Activated T-helper 2 cell treated with anti-CD3 and anti-CD28 coated beads, Interferon-gamma antibody, Interleukin-2, Interleukin-4, amounts not matched to agents 10 μg/mL and 5 μg/mL and 100 μg/mL, durations not matched to agents 14 hours and 24 hours and 36 hours (primary cell): ENCODE results near the gene CCDC187. TPM values are rescaled to one million over a fixed set of nuclear protein-coding genes. Genes with fewer than 3 reads are reported as not detected.
"Not testable (repeated sequence)": the region's sequence is repeated elsewhere in the genome, so short reads cannot be mapped to it uniquely, and the experiment has no call there.

Source experiments
- DNase-seq: peaks from one replicate; pipeline ENCODE4 v3.0.0; 2021; ENCODE audit warnings: low spot score
- H3K27ac Mint-ChIP-seq: one replicate; pipeline ENCODE4 v1.8.0; 2021; ENCODE audit warnings: mixed read lengths
- H3K27me3 Mint-ChIP-seq: one replicate; pipeline ENCODE4 v1.8.0; 2021; ENCODE audit warnings: low read depth, mixed read lengths
- H3K36me3 Mint-ChIP-seq: one replicate; pipeline ENCODE4 v1.8.0; 2021; ENCODE audit warnings: low read depth, mixed read lengths
- H3K4me1 Mint-ChIP-seq: one replicate; pipeline ENCODE4 v1.8.0; 2021; ENCODE audit warnings: low read depth, mixed read lengths
- H3K4me3 Mint-ChIP-seq: one replicate; pipeline ENCODE4 v1.8.0; 2021; ENCODE audit warnings: low read depth, mild to moderate bottlenecking, moderate library complexity, mixed read lengths
- H3K9me3 Mint-ChIP-seq: one replicate; pipeline ENCODE4 v1.8.0; 2021; ENCODE audit warnings: mixed read lengths
- intact Hi-C: fragments of 100-400 bp; cut with micrococcal nuclease; formaldehyde crosslinking; loops from one replicate; pipeline ENCODE4 v1.15.1; 2023
- total RNA-seq: library from RNA; stranded (reverse); gene quantifications from 2 replicates; pipeline ENCODE4 v1.2.3, GENCODE V29; 2022

Gene CCDC187
- total RNA-seq, 1 donor from 2014 or later: not detected

DNA sequence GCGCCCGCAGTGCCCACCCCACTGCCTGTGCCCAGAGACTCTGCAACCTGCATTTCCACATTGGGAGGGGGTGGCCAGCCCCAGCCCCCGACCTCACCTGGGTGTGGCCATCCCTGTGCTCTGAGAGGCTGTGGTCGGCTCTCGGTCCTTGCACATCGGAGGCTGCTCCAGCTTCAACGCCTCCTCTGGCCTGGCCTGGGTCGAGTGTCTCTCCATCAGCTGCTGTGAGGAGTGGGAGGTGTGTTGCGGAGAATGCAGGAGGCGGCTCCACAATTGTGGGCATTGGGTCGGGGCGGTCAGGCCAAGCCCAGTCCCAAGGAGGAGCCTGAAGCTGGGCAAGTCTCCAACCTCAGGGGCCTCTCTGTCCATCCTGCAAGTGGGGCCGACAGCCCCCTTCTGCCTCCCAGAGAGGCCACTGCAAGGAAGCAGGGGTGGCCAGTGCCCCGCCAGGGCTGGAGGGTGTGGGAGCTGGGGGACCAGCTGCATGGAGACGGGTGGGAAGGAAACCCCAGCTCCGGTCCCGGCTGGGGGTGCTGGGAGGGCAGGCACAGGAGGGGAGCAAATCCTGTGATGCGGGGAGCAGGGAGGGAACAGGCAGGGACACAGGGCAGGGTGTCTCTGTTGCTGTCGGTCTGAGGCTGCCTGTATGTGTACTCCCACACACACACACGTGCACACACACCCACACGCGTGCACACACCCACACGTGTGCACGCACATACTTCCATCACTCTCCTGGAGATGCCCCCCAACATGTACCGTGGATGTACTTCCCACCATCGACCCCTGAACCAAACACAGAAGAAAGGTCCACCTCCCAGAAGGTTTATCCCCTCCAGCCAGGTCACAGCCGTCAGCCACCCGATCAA lies 28.9 kb downstream of the CCDC187 start:
- no peaks in the 10 kb centered on the region for H3K9me3 Mint-ChIP-seq
- intact Hi-C loops: no loop called here
- H3K4me3 Mint-ChIP-seq: no peak overlapping the region
- no peak overlapping the region for H3K27ac Mint-ChIP-seq
- no peaks in the 10 kb centered on the region for H3K36me3 Mint-ChIP-seq
- no peak for DNase-seq
- no peaks in the 10 kb centered on the region for H3K4me1 Mint-ChIP-seq
- H3K27me3 Mint-ChIP-seq: no peaks in the 10 kb centered on the region

DNA sequence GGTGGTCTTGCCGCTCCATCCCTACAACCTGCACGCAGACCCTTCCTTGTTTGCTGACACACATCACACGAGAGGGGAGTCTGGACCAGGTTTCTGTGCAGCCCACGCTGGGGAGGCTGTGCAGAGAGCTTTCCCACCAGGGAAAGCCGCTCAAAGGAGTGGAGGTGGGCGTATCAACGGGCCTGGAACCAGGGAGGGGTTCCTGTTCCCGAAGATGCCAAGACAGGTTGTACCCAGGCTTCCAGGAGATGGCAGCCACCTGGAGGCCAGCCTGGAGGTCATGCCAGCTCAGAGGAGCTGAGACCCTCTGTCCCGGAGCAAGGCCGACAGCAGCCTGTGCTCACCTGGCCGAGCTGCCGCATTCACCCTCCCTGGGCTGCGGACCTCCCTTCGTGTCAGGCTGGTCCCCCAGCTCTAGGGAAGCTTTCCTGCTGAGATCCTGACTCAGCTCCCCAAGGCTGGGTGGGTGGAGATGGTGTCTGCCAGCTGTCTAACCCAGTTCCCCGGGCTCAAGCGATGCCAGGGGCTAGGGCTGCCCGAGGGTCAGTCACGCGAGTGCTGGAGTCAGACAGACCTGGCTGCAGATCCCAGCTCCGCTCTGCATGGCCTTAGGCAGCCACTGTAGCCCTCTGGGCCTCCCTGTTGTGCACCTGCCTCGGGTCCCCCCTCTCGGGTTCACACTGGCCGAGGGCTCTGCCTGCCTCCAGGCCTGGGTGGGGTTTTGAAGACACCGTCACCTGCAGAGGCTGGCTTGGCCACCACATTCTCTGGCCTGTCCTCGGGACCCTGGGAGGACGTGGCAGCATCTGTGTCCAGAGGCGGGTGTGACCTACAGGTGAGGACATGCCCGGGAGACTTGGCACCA lies 29.7 kb downstream of the CCDC187 start:
- Mint-ChIP-seq H3K9me3 (no peaks in the 10 kb centered on the region), H3K27me3 (peaks cover 3% of the 10 kb centered on the region), H3K27ac (no peak overlapping the region), H3K4me1 (no peaks in the 10 kb centered on the region), H3K36me3 (no peaks in the 10 kb centered on the region), H3K4me3 (no peak overlapping the region)
- intact Hi-C loops: no loop called here
- no peak for DNase-seq

DNA sequence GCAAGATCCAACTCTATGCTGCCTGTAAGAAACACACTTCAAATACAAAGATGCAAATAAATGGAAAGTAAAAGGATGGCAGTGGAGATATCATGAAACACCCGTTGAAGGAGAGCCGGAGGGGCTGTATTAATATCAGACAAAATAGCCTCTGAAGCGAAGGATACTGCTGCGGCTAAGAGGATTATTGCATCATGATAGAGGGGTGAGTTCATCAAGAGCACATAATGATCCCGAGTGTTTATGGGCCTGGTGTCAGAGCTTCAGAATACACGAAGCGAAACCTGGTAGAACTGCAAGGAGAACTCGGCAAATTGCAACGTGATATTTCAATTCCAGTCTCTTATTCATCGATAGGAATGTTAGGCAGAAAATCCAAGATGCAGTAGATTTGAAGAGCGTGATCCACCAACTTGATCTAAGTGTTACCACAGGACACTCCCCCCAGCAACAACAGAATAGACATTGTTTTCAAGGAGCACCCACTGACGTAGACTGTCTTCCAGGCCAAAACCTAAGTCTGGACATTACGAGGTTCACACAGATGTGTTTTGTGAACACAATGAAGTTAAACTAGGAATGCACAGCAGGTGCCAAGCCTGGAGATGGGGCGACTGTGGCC lies 30.5 kb downstream of the CCDC187 start:
- no peak overlapping the region for H3K27ac Mint-ChIP-seq
- H3K27me3 Mint-ChIP-seq: peaks cover 5% of the 10 kb centered on the region
- H3K9me3 Mint-ChIP-seq: no peaks in the 10 kb centered on the region
- no peaks in the 10 kb centered on the region for H3K36me3 Mint-ChIP-seq
- no peak for DNase-seq
- H3K4me3 Mint-ChIP-seq: no peak overlapping the region
- intact Hi-C loops: no loop called here
- H3K4me1 Mint-ChIP-seq: no peaks in the 10 kb centered on the region

DNA sequence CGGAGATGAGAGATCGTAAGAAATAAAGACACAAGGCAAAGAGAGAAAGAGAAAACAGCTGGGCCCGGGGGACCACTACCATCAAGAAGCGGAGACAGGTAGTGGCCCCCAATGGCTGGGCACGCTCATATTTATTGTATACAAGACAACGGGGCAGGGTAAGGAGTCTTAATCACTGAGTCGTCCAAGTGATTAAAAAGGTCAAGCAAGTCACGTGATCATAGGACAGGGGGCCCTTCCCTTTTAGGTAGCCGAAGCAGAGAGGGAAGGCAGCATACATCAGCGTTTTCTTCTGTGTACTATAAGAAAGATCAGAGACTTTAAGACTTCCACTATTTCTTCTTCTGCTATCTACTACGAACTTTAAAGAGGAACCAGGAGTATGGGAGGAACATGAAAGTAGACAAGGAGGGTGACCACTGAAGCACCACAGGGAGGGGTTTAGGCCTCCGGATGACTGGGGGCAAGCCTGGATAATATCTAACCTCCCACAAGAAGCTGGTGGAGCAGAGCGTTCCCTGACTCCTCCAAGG lies 33.7 kb downstream of the CCDC187 start:
- no peak for DNase-seq
- no peaks in the 10 kb centered on the region for H3K36me3 Mint-ChIP-seq
- no peak overlapping the region for H3K27ac Mint-ChIP-seq
- H3K27me3 Mint-ChIP-seq: peaks cover 7% of the 10 kb centered on the region
- no peaks in the 10 kb centered on the region for H3K9me3 Mint-ChIP-seq
- no peak overlapping the region for H3K4me3 Mint-ChIP-seq
- intact Hi-C loops: no loop called here
- H3K4me1 Mint-ChIP-seq: peaks cover 4% of the 10 kb centered on the region

DNA sequence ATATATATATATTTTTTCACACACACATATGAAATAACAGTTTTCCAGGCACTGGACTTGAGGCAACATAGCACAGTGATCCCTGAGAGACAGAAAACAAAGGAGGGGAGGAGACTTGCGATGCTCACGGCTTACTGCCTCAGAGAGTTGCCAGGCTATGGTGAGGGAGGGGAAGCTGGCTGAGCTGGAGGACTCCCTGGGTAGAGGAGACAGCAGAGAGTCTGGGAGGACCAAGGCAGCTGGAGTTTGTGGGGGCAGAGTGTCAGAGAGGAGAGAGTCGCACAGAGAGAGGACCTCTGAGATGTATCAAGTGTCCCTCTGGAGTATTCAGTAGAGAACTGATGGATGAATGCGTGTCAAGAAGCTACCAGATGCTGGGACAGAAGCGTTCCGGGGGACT lies 35.2 kb downstream of the CCDC187 start:
- no peak for DNase-seq
- H3K4me1 Mint-ChIP-seq: peaks cover 4% of the 10 kb centered on the region
- H3K27me3 Mint-ChIP-seq: peaks cover 7% of the 10 kb centered on the region
- H3K27ac Mint-ChIP-seq: no peak overlapping the region
- H3K9me3 Mint-ChIP-seq: no peaks in the 10 kb centered on the region
- intact Hi-C loops: no loop called here
- no peak overlapping the region for H3K4me3 Mint-ChIP-seq
- no peaks in the 10 kb centered on the region for H3K36me3 Mint-ChIP-seq

DNA sequence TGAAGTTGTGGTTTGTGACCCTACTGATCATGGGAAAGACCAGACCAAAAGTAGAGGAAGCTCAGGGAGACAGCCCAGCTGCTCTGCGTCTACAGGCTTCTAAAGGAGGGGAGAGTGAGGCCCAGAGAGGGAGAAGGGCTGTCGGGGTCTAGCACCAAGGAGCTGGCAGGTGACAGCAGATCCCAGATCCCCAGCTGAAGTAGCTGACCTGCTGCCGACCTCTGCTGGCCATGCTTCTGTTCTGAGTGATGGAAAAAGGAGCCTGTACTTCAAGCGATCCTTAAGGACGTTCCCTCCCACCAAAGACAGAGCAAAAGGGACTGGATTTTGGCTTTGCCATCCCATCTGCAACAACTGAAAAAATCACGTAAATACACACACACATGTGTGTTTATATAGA lies 35.6 kb downstream of the CCDC187 start:
- no peak for DNase-seq
- H3K4me3 Mint-ChIP-seq: peak overlapping the region; percentile 23
- H3K36me3 Mint-ChIP-seq: no peaks in the 10 kb centered on the region
- H3K27me3 Mint-ChIP-seq: peaks cover 7% of the 10 kb centered on the region
- intact Hi-C loops: no loop called here
- peaks cover 4% of the 10 kb centered on the region for H3K4me1 Mint-ChIP-seq
- no peaks in the 10 kb centered on the region for H3K9me3 Mint-ChIP-seq
- no peak overlapping the region for H3K27ac Mint-ChIP-seq

DNA sequence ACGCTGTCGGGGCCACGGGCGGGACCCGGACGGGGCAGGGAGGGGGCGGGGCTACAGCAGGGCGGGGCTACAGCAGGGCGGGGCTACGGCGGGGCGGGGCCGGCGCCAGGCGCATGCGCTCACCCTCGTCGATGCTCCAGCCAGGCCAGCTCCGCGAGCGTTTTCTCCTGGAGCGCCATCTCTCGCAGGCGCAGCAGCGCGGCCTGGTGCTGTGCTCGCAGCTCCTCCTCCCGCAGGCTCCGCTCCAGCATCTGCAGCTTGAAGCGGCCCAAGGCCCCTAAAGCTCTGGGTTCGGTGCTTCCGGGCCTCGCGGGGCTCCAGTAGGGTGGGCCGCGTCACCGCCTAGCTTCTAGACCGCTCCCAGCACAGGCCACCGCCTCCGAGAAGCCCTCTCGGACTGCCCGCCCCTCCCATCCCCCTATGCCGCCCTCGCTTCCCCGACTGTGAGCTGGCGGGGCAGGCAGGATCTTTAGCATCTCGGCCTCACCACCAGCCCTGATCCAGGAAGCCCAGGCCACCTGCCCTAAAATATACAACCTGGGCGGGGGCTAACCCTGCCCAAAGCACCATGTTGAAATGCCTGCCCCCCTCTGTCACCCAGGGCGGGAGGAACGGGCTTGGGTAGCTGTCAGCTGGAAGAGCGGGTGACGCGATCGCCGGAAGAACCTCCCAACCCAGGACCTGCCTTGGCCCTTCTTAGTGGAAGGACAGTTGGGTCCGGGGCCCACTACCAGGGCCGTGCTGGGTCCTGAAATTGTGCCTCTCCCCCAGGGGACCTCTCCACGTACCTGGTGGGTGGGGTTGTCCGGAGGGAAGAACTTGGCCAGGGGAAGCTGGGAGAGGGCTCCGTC lies 36.4 kb downstream of the CCDC187 start:
- H3K27me3 Mint-ChIP-seq: peaks cover 7% of the 10 kb centered on the region
- no peaks in the 10 kb centered on the region for H3K9me3 Mint-ChIP-seq
- no peaks in the 10 kb centered on the region for H3K36me3 Mint-ChIP-seq
- peaks cover 4% of the 10 kb centered on the region for H3K4me1 Mint-ChIP-seq
- DNase-seq: peak; percentile 81
- H3K27ac Mint-ChIP-seq: peak overlapping the region; percentile 68
- intact Hi-C loops: loop anchor here (1.0 kb wide), 1 partner anchor 22 kb away; the partner anchor contains the start of gene QSOX2
- H3K4me3 Mint-ChIP-seq: peak overlapping the region; percentile 69

DNA sequence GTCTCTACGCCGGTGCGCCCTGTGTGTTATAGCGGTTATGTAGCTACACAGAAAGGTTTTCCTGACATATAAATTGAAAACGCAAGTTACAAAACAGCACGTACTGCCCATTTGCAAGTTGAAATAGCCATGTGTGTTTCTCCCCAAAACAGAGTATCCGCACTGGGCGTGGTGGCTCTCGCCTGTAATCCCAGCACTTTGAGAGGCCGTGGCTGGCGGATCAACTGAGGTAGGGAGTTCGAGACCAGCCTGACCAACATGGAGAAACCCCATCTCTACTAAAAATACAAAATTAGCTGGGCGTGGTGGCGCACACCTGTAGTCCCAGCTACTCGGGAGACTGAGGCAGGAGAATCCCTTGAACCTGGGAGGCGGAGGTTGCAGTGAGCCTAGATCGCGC lies 37.3 kb downstream of the CCDC187 start:
- H3K27ac Mint-ChIP-seq: peak overlapping the region; percentile 68
- not testable (repeated sequence) for H3K9me3 Mint-ChIP-seq

DNA sequence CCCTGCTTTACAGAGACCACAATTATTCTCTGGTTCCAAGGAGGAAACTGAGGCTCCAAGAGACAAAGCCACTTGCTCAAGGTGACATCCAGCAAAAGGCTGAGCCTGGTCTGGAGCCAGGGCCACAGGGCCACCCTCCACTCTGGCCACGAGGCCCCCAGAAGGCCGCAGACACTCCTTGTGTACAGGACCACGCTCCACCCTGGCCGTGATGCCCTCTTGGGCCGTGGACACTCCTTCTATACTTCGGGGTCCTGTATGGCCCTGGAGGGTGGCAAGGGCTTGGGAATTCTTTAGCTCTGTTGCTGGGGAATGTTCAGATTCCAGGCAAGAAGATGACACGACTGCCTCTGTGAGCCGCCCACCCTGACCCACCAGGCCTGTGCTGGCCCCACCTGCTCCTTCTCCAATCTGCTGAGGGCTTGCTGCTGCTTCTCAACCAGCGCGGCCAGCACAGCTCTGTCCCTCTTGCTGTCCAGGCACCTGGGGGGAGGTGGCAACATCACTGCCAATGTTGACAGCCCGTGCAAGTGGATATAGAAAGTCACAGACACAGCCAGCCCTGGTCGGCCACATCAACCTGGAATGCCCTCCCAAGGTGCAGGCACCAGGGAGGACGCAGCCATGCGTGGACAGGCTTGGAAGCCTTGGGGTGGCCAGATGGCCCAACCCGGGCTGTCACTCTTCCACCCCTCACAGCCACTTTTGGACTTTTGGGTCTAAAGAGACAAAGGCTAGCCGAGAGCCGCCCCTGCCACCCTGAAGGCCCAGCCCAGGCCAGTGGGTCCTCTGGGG lies 38.1 kb downstream of the CCDC187 start:
- H3K4me3 Mint-ChIP-seq: no peak overlapping the region
- H3K36me3 Mint-ChIP-seq: no peaks in the 10 kb centered on the region
- peaks cover 7% of the 10 kb centered on the region for H3K27me3 Mint-ChIP-seq
- no peaks in the 10 kb centered on the region for H3K9me3 Mint-ChIP-seq
- intact Hi-C loops: no loop called here
- no peak for DNase-seq
- H3K27ac Mint-ChIP-seq: no peak overlapping the region
- H3K4me1 Mint-ChIP-seq: peaks cover 4% of the 10 kb centered on the region

More for the DNA sequence above, 37.3 kb downstream of the CCDC187 start:
- intact Hi-C loops: loop anchor here (1.0 kb wide), 1 partner anchor 21 kb away; the partner anchor contains the start of gene QSOX2
- DNase-seq, H3K27me3 Mint-ChIP-seq, H3K36me3 Mint-ChIP-seq, H3K4me1 Mint-ChIP-seq: not testable (repeated sequence)
- H3K4me3 Mint-ChIP-seq: peak overlapping the region; percentile 66

DNA sequence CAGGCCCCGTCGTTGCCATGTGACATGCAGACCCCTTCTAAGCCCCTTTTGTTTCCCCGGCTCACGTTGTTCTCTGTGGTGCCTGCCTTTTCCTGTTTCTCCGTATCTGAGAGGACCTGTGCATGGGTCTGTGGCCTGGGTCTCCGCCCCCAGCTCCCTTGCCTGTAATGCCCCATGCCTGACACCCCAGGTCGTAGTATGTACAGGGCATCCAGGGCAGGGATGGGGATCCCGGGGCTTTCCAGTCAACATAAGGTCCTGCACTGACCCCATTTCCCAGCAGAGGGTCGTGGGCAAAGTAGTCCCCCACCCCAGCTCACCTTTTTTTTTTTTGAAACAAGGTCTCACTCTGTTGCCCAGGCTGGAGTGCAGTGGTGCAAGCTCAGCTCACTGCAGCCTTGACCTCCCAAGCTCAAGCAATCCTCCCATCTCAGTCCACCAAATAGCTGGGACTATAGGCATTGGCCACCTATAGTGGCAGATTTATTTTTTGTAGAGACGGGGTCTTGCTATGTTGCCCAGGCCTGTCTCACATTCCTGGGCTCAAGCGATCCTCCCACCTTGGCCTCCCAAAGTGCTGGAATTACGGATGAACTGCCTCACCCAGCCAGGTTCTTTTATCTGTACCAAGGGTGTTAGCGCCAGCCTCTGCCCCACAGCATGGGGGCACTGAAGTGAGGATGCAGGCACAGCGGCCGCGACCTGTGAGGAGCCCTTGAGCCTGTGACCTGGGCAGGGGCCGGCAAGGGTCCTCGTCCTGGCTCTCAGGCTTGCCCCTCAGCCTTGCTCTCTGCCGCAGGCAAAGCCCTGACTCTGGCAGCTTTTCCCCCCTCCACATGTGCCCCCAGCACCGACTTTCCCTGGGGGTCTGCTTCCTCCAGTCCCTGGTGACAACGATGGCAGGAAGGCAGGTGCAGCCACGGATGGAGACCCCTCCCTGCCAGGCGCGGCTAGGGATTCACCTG lies 39.2 kb downstream of the CCDC187 start:
- Mint-ChIP-seq H3K4me1 (peaks cover 4% of the 10 kb centered on the region), H3K9me3 (no peaks in the 10 kb centered on the region), H3K27ac (no peak overlapping the region), H3K27me3 (peaks cover 6% of the 10 kb centered on the region), H3K36me3 (no peaks in the 10 kb centered on the region), H3K4me3 (no peak overlapping the region)
- intact Hi-C loops: no loop called here
- no peak for DNase-seq
